PC-3 (cell line): Measurements from ENCODE around the gene SH3D19. TPM values are rescaled to one million over a fixed set of nuclear protein-coding genes. Genes with fewer than 3 reads are reported as not detected.

Experiments
- ATAC-seq: fragments of 200-7000 bp; cut with Tn5 transposase; 2 replicates; pipeline ENCODE4 v1.9.1; 2020; ENCODE audit warnings: mild to moderate bottlenecking, moderate library complexity
- BruUV-seq: library from RNA; stranded (reverse); fragments of 400-500 nt; replicated peaks from 2 replicates; lab custom pipeline; 2021; lab: Mats Ljungman, UMichigan
- CTCF ChIA-PET: fragments of 300-600 bp; sonication (Branson Sonifier 250); formaldehyde crosslinking; loops from one replicate; lab custom pipeline; 2022; ENCODE audit warnings: antibody characterized with exemption; lab: Charles Lee
- POLR2A ChIA-PET: fragments of 300-600 bp; sonication (Branson Sonifier 250); formaldehyde crosslinking; loops from one replicate; lab custom pipeline; 2022; ENCODE audit warnings: antibody characterized with exemption; ENCODE audit not compliant: unreplicated experiment; lab: Charles Lee
- DNase-seq: peaks from one replicate; pipeline ENCODE4 v3.0.0-alpha.2; 2015
- H2AFZ ChIP-seq: fragments of 300-600 bp; sonication (generic); 2 replicates; pipeline ENCODE4 v1.6.0; 2016; ENCODE audit warnings: antibody characterized with exemption, low read length
- H3F3A ChIP-seq: fragments of 300-600 bp; sonication (generic); one replicate; pipeline ENCODE4 v1.6.0; 2017; ENCODE audit warnings: antibody characterized with exemption, low read length, control low read depth, mild to moderate bottlenecking; ENCODE audit not compliant: unreplicated experiment
- H3K27ac ChIP-seq: fragments of 300-600 bp; sonication (generic); 2 replicates; pipeline ENCODE4 v1.5.1; 2016; ENCODE audit warnings: mild to moderate bottlenecking, low read length
- H3K27me3 ChIP-seq: fragments of 300-600 bp; sonication (generic); 2 replicates; pipeline ENCODE4 v1.6.1; 2016; ENCODE audit warnings: low read length, mixed read lengths
- H3K36me3 ChIP-seq: fragments of 300-600 bp; sonication (generic); 2 replicates; pipeline ENCODE4 v1.6.1; 2016; ENCODE audit warnings: low read depth, mixed run types, low read length, mixed read lengths
- H3K4me1 ChIP-seq: fragments of 300-600 bp; sonication (generic); 2 replicates; pipeline ENCODE4 v1.5.1; 2016; ENCODE audit warnings: low read length; ENCODE audit not compliant: insufficient read depth
- H3K4me2 ChIP-seq: fragments of 300-600 bp; sonication (generic); 2 replicates; pipeline ENCODE4 v1.6.0; 2016; ENCODE audit warnings: low read length
- H3K4me3 ChIP-seq: fragments of 300-600 bp; sonication (generic); 2 replicates; pipeline ENCODE4 v1.5.1; 2016; ENCODE audit warnings: mild to moderate bottlenecking, low read length, mixed read lengths
- H3K79me2 ChIP-seq: fragments of 300-600 bp; sonication (generic); 2 replicates; pipeline ENCODE4 v1.6.1; 2017; ENCODE audit warnings: low read length, mixed read lengths
- H3K9ac ChIP-seq: fragments of 300-600 bp; sonication (generic); 2 replicates; pipeline ENCODE4 v1.6.0; 2016; ENCODE audit warnings: mild to moderate bottlenecking, low read length
- H3K9me2 ChIP-seq: fragments of 300-600 bp; sonication (generic); replicated peaks from 2 replicates; pipeline ENCODE4 v1.6.1; 2016; ENCODE audit warnings: mixed run types, low read length, mixed read lengths
- H3K9me3 ChIP-seq: fragments of 300-600 bp; sonication (generic); 2 replicates; pipeline ENCODE4 v1.6.1; 2016; ENCODE audit warnings: low read length, mixed read lengths
- H4K20me1 ChIP-seq: fragments of 300-600 bp; sonication (generic); 2 replicates; pipeline ENCODE4 v1.6.1; 2016; ENCODE audit warnings: low read length, mixed read lengths
- CTCF ChIP-seq: fragments of 300-600 bp; sonication (generic); conservative IDR thresholded peaks from 2 replicates; pipeline ENCODE4 v1.5.1; 2017; ENCODE audit warnings: antibody characterized with exemption, low read depth, mild to moderate bottlenecking, low read length
- EZH2 ChIP-seq: fragments of 300-600 bp; sonication (generic); IDR thresholded peaks from one replicate; pipeline ENCODE4 v1.6.1; 2017; ENCODE audit warnings: antibody characterized with exemption, mild to moderate bottlenecking, low read length; ENCODE audit not compliant: unreplicated experiment
- EZH2phosphoT487 ChIP-seq: fragments of 300-600 bp; sonication (generic); IDR thresholded peaks from 2 replicates; pipeline ENCODE4 v1.6.1; 2018; ENCODE audit warnings: mild to moderate bottlenecking, antibody characterized with exemption, low read length, borderline replicate concordance
- intact Hi-C: fragments of 100-400 bp; cut with micrococcal nuclease; formaldehyde crosslinking; loops from 2 replicates; pipeline ENCODE4 v1.9.0; 2023
- total RNA-seq: library from RNA; depleted of rRNA; stranded (reverse); fragments of >200 nt; gene quantifications from 2 replicates; pipeline ENCODE4 v1.2.3, GENCODE V29; 2014

The SH3D19 gene
- total RNA-seq, 1 experiment from 2014 or later: 30.1 TPM

GRCh38 chr4:151316645-151317044, 8.8 kb downstream of the SH3D19 start:
- ChIA-PET POLR2A (no interaction called here), CTCF (no interaction called here)
- no peak overlapping the region for H3K4me2 ChIP-seq

DNA sequence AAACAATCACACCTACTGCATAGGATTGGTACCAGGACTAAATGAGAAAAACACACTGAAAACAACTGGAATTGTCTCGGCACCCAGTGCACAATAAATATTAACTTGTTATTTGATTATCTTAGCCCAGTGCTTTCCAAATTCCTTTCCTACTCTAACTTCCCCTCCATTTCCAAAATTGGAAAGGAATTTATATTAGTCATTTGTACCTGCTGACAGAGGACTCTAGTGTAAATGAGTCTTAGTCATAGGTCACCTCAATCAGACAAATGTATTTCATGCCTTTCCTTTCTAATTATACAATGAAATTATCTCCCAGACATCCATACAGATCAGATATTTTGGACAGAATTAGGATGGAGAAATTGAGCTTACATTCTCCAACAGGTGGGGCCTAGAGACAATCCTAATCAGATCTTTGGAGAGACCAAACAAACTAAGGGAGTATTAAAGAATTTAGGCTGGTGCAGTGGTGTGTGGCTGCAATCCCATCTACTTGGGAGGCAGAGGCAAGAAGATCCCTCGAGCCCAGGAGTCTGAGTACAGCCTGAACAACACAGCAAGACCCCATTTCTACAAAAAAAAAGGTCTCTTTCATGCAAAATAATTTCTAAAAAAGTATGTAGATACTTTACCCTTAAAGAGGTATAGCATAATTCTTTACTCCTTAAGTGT, 10.1 kb downstream of the SH3D19 start:
- Histone ChIP-seq H3K4me3 (peak overlapping the region; percentile 1; the same call in 1 of the 2 replicates), H4K20me1 (peaks cover 19% of the 10 kb centered on the region; the same call in 1 of the 2 replicates), H3K9me2 (no peaks in the 10 kb centered on the region), H3K27me3 (no peaks in the 10 kb centered on the region), H3K4me1 (peaks cover 26% of the 10 kb centered on the region), H3F3A (no peaks in the 10 kb centered on the region), H3K9me3 (no peaks in the 10 kb centered on the region), H2AFZ (no peak overlapping the region), H3K27ac (peak overlapping the region; percentile 18; the same call in 1 of the 2 replicates), H3K9ac (no peak overlapping the region), H3K79me2 (peaks cover 91% of the 10 kb centered on the region), H3K36me3 (no peaks in the 10 kb centered on the region), H3K4me2 (peak overlapping the region; percentile 59)
- intact Hi-C loops: no loop called here
- ATAC-seq (peak; percentile 80), DNase-seq (peak; percentile 66)
- CTCF ChIA-PET: no interaction called here
- no TSS peak for BruUV-seq
- TF ChIP-seq EZH2: no peak
- TF ChIP-seq EZH2phosphoT487: no peak
- TF ChIP-seq CTCF: no peak
- POLR2A ChIA-PET: no interaction called here

More at GRCh38 chr4:151316645-151317044, 8.8 kb downstream of the SH3D19 start:
- Histone ChIP-seq H3K79me2 (peaks cover 93% of the 10 kb centered on the region), H3K36me3 (no peaks in the 10 kb centered on the region), H4K20me1 (peaks cover 25% of the 10 kb centered on the region), H3F3A (no peaks in the 10 kb centered on the region), H3K27ac (no peak overlapping the region), H2AFZ (no peak overlapping the region), H3K9ac (no peak overlapping the region), H3K27me3 (no peaks in the 10 kb centered on the region), H3K4me1 (peaks cover 34% of the 10 kb centered on the region), H3K4me3 (no peak overlapping the region), H3K9me2 (no peaks in the 10 kb centered on the region), H3K9me3 (no peaks in the 10 kb centered on the region)
- ATAC-seq (no peak), DNase-seq (no peak)
- intact Hi-C loops: no loop called here
- TF ChIP-seq EZH2phosphoT487: no peak
- TF ChIP-seq CTCF: no peak
- TF ChIP-seq EZH2: no peak
- BruUV-seq: no TSS peak

GRCh38 chr4:151314479-151314878, 10.9 kb downstream of the SH3D19 start:
- ATAC-seq: no peak

More at GRCh38 chr4:151314479-151314878, 10.9 kb downstream of the SH3D19 start:
- Histone ChIP-seq H3K4me3 (peak overlapping the region; percentile 1; the same call in 1 of the 2 replicates), H3F3A (no peaks in the 10 kb centered on the region), H3K9ac (no peak overlapping the region), H3K27me3 (no peaks in the 10 kb centered on the region), H3K9me2 (no peaks in the 10 kb centered on the region), H3K9me3 (no peaks in the 10 kb centered on the region), H2AFZ (no peak overlapping the region), H4K20me1 (peaks cover 19% of the 10 kb centered on the region; the same call in 1 of the 2 replicates), H3K36me3 (no peaks in the 10 kb centered on the region), H3K79me2 (peaks cover 91% of the 10 kb centered on the region), H3K27ac (peak overlapping the region; percentile 18; the same call in 1 of the 2 replicates), H3K4me1 (peaks cover 26% of the 10 kb centered on the region), H3K4me2 (peak overlapping the region; percentile 59)
- POLR2A ChIA-PET: no interaction called here
- no peak for TF ChIP-seq EZH2phosphoT487
- TF ChIP-seq CTCF: no peak
- TF ChIP-seq EZH2: no peak
- CTCF ChIA-PET: no interaction called here
- DNase-seq: no peak
- intact Hi-C loops: no loop called here
- no TSS peak for BruUV-seq
